HepG2 (cell line): Measurements from ENCODE around the gene LCN2. TPM values are rescaled to one million over a fixed set of nuclear protein-coding genes. Genes with fewer than 3 reads are reported as not detected.
A peak's percentile ranks its signal among the peaks of the same experiment; 100 is the strongest.

Source experiments
- CBFB ChIP-seq: sonication (generic); formaldehyde crosslinking; IDR thresholded peaks from 2 replicates; pipeline ENCODE4 v1.4.0; 2020; ENCODE audit warnings: missing genetic modification reagents
- DPF2 ChIP-seq: sonication (generic); formaldehyde crosslinking; IDR thresholded peaks from 2 replicates; pipeline ENCODE4 v1.4.0; 2020; ENCODE audit warnings: mild to moderate bottlenecking, low read depth, missing genetic modification reagents, borderline replicate concordance
- ETV5 ChIP-seq: IDR thresholded peaks from 2 replicates; pipeline ENCODE4 v1.6.1; 2018; ENCODE audit warnings: missing biosample characterization, missing genetic modification reagents, inconsistent platforms, borderline replicate concordance
- FOXA3 ChIP-seq: IDR thresholded peaks from 2 replicates; pipeline ENCODE4 v1.6.1; 2016; ENCODE audit warnings: missing genetic modification reagents, missing compliant biosample characterization
- FOXO1 ChIP-seq: sonication (generic); formaldehyde crosslinking; IDR thresholded peaks from 2 replicates; pipeline ENCODE4 v1.4.0; 2020; ENCODE audit warnings: missing genetic modification reagents
- NAIF1 ChIP-seq: sonication (generic); formaldehyde crosslinking; IDR thresholded peaks from 2 replicates; pipeline ENCODE4 v1.5.0; 2020; ENCODE audit warnings: mild to moderate bottlenecking, missing genetic modification reagents, borderline replicate concordance
- NBN ChIP-seq: fragments of 450-650 bp; conservative IDR thresholded peaks from 2 replicates; pipeline ENCODE4 v1.6.1; 2017
- REPIN1 ChIP-seq: sonication (generic); formaldehyde crosslinking; IDR thresholded peaks from 2 replicates; pipeline ENCODE4 v1.8.0; 2022; ENCODE audit warnings: missing genetic modification reagents, low read depth, mild to moderate bottlenecking, borderline replicate concordance
- SALL2 ChIP-seq: sonication (generic); formaldehyde crosslinking; IDR thresholded peaks from 2 replicates; pipeline ENCODE4 v1.8.1; 2023; ENCODE audit warnings: mild to moderate bottlenecking, missing genetic modification reagents, inconsistent platforms
- SNRNP70 ChIP-seq: fragments of 200-400 bp; formaldehyde crosslinking; IDR thresholded peaks from 2 replicates; pipeline ENCODE4 v1.6.1; 2017; ENCODE audit warnings: mild to moderate bottlenecking, low read depth, low read length, moderate library complexity
- SOX5 ChIP-seq: IDR thresholded peaks from 2 replicates; pipeline ENCODE4 v1.6.1; 2016; ENCODE audit warnings: borderline replicate concordance
- TBX2 ChIP-seq: sonication (generic); formaldehyde crosslinking; IDR thresholded peaks from 2 replicates; pipeline ENCODE4 v1.5.0; 2020; ENCODE audit warnings: missing genetic modification reagents, mild to moderate bottlenecking, borderline replicate concordance
- ZBTB20 ChIP-seq: sonication (generic); formaldehyde crosslinking; IDR thresholded peaks from 2 replicates; pipeline ENCODE4 v1.8.1; 2023; ENCODE audit warnings: missing genetic modification reagents, low read depth, mild to moderate bottlenecking, borderline replicate concordance
- ZNF136 ChIP-seq: sonication (generic); formaldehyde crosslinking; IDR thresholded peaks from 2 replicates; pipeline ENCODE4 v1.8.1; 2022; ENCODE audit warnings: low read depth, mild to moderate bottlenecking, moderate library complexity, missing genetic modification reagents
- ZNF205 ChIP-seq: IDR thresholded peaks from 2 replicates; pipeline ENCODE4 v1.6.1; 2018; ENCODE audit warnings: missing biosample characterization, missing genetic modification reagents
- ZNF629 ChIP-seq: sonication (generic); formaldehyde crosslinking; conservative IDR thresholded peaks from 2 replicates; pipeline ENCODE4 v1.5.0; 2020; ENCODE audit warnings: missing genetic modification reagents
- polyA plus RNA-seq, 8 experiments: library from polyadenylated mRNA; depleted of rRNA in 3 of 8; stranded (reverse) in 7 of 8; unstranded in 1 of 8; fragments of >200 nt; fragmentation: Illumina TruSeq in 4 of 8; extraction: Trizol in 4 of 8; gene quantifications; 2 replicates each; pipeline versions ENCODE4 v1.2.1 to v1.2.3, GENCODE V29; 2011 to 2016; ENCODE audit warnings: low read depth in 4 of 8, missing spikeins in 1 of 8, mixed read lengths in 1 of 8; ENCODE audit not compliant: insufficient read depth in 1 of 8
- total RNA-seq, 5 experiments: library from RNA; depleted of rRNA; stranded (reverse); fragments of >200 nt; fragmentation: Illumina TruSeq; extraction: Trizol; gene quantifications; 2 replicates each; pipeline ENCODE4 v1.2.3, GENCODE V29; 2016; ENCODE audit warnings: low read depth in 1 of 5
- TF ChIP-seq, protein P1 (sequence below): sonication (generic); formaldehyde crosslinking; IDR thresholded peaks from 2 replicates; pipeline ENCODE4 v1.8.0; 2022; ENCODE audit warnings: mild to moderate bottlenecking, missing genetic modification reagents, moderate library complexity
- TF ChIP-seq, protein P2 (sequence below): IDR thresholded peaks from 2 replicates; pipeline ENCODE4 v1.6.1; 2018; ENCODE audit warnings: missing genetic modification reagents
- TF ChIP-seq, protein P3 (sequence below): sonication (generic); formaldehyde crosslinking; IDR thresholded peaks from 2 replicates; pipeline ENCODE4 v1.4.0; 2020; ENCODE audit warnings: mild to moderate bottlenecking, missing genetic modification reagents
- TF ChIP-seq, protein P4 (sequence below): sonication (generic); formaldehyde crosslinking; IDR thresholded peaks from 2 replicates; pipeline ENCODE4 v1.4.0; 2020; ENCODE audit warnings: low read depth, mild to moderate bottlenecking, missing genetic modification reagents
- TF ChIP-seq, protein P5 (sequence below): sonication (generic); formaldehyde crosslinking; IDR thresholded peaks from 2 replicates; pipeline ENCODE4 v1.4.0; 2020; ENCODE audit warnings: missing genetic modification reagents

LCN2 gene
- total and polyA plus RNA-seq, 2 of the 13 experiments (the other 11 are each of a cell fraction or from before 2014, with no cell fraction given) = 0.38 to 1.4 TPM

DNA sequence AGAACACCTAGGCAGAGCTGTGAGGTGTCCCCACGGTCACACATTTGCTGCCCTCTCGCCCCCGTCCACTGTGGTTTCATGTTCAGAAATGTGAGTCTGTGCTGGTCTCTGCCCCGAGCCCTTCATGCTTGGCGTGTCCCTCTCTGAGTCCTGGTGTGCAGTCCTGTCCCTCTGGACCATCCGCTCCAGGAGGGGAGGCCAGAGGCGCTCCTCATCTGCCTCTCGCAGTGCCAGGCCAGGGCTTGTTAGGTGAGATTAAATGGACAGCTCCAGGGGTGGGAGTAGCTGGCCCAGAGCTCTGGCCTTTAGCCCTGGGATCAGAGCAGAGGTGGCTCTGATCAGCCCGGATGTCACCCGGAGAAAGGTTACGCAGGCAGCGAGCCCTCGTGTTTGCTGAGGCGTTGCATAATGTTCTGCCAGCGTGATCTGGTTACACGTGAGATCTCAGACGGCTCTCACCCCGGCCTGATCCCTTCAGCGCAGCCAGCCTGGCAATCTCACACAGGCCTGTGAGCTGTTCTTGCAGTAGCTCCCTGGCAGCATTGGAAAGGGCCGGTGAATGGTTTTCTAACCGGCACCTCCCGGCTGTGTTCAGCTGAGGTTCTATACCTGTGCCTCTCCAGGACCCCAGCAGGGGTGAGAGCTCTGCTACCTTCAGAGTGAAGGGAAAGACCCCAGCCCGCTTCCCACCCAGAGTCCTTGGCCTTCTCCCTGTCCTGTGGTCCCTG, 46.2 kb upstream of the LCN2 start (continued):
- TF ChIP-seq FOXA3 = peak; percentile 93
- TF ChIP-seq, protein P1, sequence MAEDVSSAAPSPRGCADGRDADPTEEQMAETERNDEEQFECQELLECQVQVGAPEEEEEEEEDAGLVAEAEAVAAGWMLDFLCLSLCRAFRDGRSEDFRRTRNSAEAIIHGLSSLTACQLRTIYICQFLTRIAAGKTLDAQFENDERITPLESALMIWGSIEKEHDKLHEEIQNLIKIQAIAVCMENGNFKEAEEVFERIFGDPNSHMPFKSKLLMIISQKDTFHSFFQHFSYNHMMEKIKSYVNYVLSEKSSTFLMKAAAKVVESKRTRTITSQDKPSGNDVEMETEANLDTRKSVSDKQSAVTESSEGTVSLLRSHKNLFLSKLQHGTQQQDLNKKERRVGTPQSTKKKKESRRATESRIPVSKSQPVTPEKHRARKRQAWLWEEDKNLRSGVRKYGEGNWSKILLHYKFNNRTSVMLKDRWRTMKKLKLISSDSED (CRISPR knock-in tag) = peak; percentile 88; the same call in 1 of the 2 replicates
- TF ChIP-seq, protein P2, sequence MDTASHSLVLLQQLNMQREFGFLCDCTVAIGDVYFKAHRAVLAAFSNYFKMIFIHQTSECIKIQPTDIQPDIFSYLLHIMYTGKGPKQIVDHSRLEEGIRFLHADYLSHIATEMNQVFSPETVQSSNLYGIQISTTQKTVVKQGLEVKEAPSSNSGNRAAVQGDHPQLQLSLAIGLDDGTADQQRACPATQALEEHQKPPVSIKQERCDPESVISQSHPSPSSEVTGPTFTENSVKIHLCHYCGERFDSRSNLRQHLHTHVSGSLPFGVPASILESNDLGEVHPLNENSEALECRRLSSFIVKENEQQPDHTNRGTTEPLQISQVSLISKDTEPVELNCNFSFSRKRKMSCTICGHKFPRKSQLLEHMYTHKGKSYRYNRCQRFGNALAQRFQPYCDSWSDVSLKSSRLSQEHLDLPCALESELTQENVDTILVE (CRISPR knock-in tag) = peak; percentile 91
- TF ChIP-seq SOX5 = peak; percentile 94
- TF ChIP-seq ETV5 (CRISPR knock-in tag) = peak; percentile 99
- peak; percentile 92 for TF ChIP-seq REPIN1
- TF ChIP-seq ZBTB20 (CRISPR knock-in tag) = peak; percentile 96; the same call in 1 of the 2 replicates
- TF ChIP-seq SNRNP70 = no peak
- TF ChIP-seq, protein P3, sequence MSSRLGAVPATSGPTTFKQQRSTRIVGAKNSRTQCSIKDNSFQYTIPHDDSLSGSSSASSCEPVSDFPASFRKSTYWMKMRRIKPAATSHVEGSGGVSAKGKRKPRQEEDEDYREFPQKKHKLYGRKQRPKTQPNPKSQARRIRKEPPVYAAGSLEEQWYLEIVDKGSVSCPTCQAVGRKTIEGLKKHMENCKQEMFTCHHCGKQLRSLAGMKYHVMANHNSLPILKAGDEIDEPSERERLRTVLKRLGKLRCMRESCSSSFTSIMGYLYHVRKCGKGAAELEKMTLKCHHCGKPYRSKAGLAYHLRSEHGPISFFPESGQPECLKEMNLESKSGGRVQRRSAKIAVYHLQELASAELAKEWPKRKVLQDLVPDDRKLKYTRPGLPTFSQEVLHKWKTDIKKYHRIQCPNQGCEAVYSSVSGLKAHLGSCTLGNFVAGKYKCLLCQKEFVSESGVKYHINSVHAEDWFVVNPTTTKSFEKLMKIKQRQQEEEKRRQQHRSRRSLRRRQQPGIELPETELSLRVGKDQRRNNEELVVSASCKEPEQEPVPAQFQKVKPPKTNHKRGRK (CRISPR knock-in tag) = no peak
- no peak for TF ChIP-seq SALL2 (CRISPR knock-in tag)
- peak; percentile 86; the same call in 1 of the 2 replicates for TF ChIP-seq ZNF136 (CRISPR knock-in tag)
- TF ChIP-seq NAIF1 (CRISPR knock-in tag) = peak; percentile 94
- TF ChIP-seq, protein P4, sequence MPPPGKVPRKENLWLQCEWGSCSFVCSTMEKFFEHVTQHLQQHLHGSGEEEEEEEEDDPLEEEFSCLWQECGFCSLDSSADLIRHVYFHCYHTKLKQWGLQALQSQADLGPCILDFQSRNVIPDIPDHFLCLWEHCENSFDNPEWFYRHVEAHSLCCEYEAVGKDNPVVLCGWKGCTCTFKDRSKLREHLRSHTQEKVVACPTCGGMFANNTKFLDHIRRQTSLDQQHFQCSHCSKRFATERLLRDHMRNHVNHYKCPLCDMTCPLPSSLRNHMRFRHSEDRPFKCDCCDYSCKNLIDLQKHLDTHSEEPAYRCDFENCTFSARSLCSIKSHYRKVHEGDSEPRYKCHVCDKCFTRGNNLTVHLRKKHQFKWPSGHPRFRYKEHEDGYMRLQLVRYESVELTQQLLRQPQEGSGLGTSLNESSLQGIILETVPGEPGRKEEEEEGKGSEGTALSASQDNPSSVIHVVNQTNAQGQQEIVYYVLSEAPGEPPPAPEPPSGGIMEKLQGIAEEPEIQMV (CRISPR knock-in tag) = peak; percentile 83
- no peak for TF ChIP-seq NBN
- peak; percentile 88 for TF ChIP-seq FOXO1 (CRISPR knock-in tag)
- peak; percentile 65 for TF ChIP-seq ZNF629
- TF ChIP-seq TBX2 (CRISPR knock-in tag) = peak; percentile 99
- peak; percentile 80 for TF ChIP-seq CBFB (CRISPR knock-in tag)
- peak; percentile 87 for TF ChIP-seq DPF2 (CRISPR knock-in tag)
- TF ChIP-seq ZNF205 (CRISPR knock-in tag) = peak; percentile 93
- TF ChIP-seq, protein P5, sequence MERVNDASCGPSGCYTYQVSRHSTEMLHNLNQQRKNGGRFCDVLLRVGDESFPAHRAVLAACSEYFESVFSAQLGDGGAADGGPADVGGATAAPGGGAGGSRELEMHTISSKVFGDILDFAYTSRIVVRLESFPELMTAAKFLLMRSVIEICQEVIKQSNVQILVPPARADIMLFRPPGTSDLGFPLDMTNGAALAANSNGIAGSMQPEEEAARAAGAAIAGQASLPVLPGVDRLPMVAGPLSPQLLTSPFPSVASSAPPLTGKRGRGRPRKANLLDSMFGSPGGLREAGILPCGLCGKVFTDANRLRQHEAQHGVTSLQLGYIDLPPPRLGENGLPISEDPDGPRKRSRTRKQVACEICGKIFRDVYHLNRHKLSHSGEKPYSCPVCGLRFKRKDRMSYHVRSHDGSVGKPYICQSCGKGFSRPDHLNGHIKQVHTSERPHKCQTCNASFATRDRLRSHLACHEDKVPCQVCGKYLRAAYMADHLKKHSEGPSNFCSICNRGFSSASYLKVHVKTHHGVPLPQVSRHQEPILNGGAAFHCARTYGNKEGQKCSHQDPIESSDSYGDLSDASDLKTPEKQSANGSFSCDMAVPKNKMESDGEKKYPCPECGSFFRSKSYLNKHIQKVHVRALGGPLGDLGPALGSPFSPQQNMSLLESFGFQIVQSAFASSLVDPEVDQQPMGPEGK (CRISPR knock-in tag) = peak; percentile 68
